Activated naive CD4-positive, alpha-beta T cell treated with anti-CD3 and anti-CD28 coated beads for 36 hours (primary cell): ENCODE data around the gene SLC25A39. TPM values are rescaled to one million over a fixed set of nuclear protein-coding genes. Genes with fewer than 3 reads are reported as not detected.
A peak's percentile ranks its signal among the peaks of the same experiment; 100 is the strongest.
"Not testable (repeated sequence)": the region's sequence is repeated elsewhere in the genome, so short reads cannot be mapped to it uniquely, and the experiment has no call there.

Experiments
- CTCF ChIA-PET: fragments of 350-600 bp; sonication (Branson Sonifier 250); formaldehyde crosslinking; loops from one replicate; lab custom pipeline; 2021; ENCODE audit warnings: antibody characterized with exemption; lab: Charles Lee
- DNase-seq: peaks from one replicate; pipeline ENCODE4 v3.0.0-alpha.2; 2020
- H3K27ac Mint-ChIP-seq: one replicate; pipeline ENCODE4 v1.8.0; 2021; ENCODE audit warnings: mild to moderate bottlenecking, mixed read lengths
- H3K27me3 Mint-ChIP-seq: one replicate; pipeline ENCODE4 v1.8.0; 2021; ENCODE audit warnings: low read depth, mixed read lengths
- H3K36me3 Mint-ChIP-seq: one replicate; pipeline ENCODE4 v1.8.0; 2021; ENCODE audit warnings: low read depth, mixed read lengths
- H3K4me1 Mint-ChIP-seq: one replicate; pipeline ENCODE4 v1.8.0; 2021; ENCODE audit warnings: low read depth, mixed read lengths
- H3K4me3 Mint-ChIP-seq: one replicate; pipeline ENCODE4 v1.8.0; 2021; ENCODE audit warnings: mild to moderate bottlenecking, moderate library complexity, mixed read lengths
- H3K9me3 Mint-ChIP-seq: one replicate; pipeline ENCODE4 v1.8.0; 2021; ENCODE audit warnings: mixed read lengths
- intact Hi-C: fragments of 100-400 bp; cut with micrococcal nuclease; formaldehyde crosslinking; loops from one replicate; pipeline ENCODE4 v1.15.1; 2023
- total RNA-seq, 2 experiments: library from RNA; stranded (reverse); gene quantifications; one replicate each; pipeline ENCODE4 v1.2.3, GENCODE V29; 2021

SLC25A39 gene
- total RNA-seq, 2 experiments from 2014 or later: 146 to 149 TPM

DNA sequence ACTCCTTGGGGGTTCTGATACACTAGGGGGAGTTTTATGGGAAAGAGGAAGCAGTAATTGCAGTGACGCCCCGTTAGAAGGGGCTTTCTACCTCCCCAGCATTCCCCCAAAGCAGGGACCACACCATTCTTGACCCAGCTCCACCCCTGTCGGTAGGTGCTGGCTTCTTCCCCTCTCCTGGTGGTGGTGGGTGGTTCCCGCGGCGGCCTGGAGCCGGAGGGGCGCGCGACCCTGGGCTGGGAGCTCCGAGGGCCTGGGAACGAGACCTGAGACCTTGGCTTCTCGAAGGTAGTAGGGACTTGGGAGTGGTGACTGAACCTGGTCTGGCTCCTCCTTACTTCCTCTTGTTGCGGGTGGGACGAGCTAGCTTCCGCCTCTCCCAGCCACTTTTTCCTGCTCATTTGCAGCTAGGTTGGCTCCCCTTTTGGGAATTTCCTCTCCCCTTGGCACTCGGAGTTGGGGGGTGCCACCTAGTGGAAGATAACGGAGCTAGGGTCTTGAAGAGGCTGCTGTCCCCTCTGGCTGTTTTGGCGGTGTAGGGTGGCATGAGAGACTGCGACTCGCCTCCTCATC, 20.9 kb upstream of the SLC25A39 start:
- H3K27ac Mint-ChIP-seq: peak overlapping the region; percentile 43
- H3K36me3 Mint-ChIP-seq: no peaks in the 10 kb centered on the region
- H3K27me3 Mint-ChIP-seq: no peaks in the 10 kb centered on the region
- DNase-seq: peak; percentile 72
- peaks cover 10% of the 10 kb centered on the region for H3K4me1 Mint-ChIP-seq
- CTCF ChIA-PET: interaction anchor here (0.5 to 2.2 kb wide), 22 partner anchors 9 to 1928 kb away, joined by 3 to 21 read pairs (median 5); partner anchors contain the start of gene FAM171A2
- H3K9me3 Mint-ChIP-seq: no peaks in the 10 kb centered on the region
- H3K4me3 Mint-ChIP-seq: peak overlapping the region; percentile 73
- intact Hi-C loops: loop anchor here (1.0 to 5.0 kb wide), 4 partner anchors 19 to 403 kb away; partner anchors contain the start of genes LSM12 and PPY

GRCh38 chr17:44344939-44345453, 20.4 kb upstream of the SLC25A39 start, which contains the start of gene GRN:
GRN (plus strand) TSS chr17:44345302; CDS start chr17:44349165, 3,863 bp downstream.
- Mint-ChIP-seq H3K4me3 (peak within 1 kb of the TSS; percentile 73), H3K27me3 (no peaks in the 10 kb centered on the region), H3K27ac (peak within 1 kb of the TSS; percentile 43), H3K9me3 (no peaks in the 10 kb centered on the region), H3K4me1 (peaks cover 10% of the 10 kb centered on the region), H3K36me3 (no peaks in the 10 kb centered on the region)
- intact Hi-C loops: loop anchor here (1.0 to 5.0 kb wide), 4 partner anchors 19 to 403 kb away; partner anchors contain the start of genes LSM12 and PPY
- DNase-seq: peak; percentile 93
- CTCF ChIA-PET: interaction anchor here (0.6 to 2.2 kb wide), 17 partner anchors 9 to 158 kb away, joined by 3 to 21 read pairs (median 6); partner anchors contain the start of genes FAM171A2 and TMUB2

GRCh38 chr17:44343510-44344209, 19.0 kb upstream of the SLC25A39 start:
- Mint-ChIP-seq H3K4me3 (peak overlapping the region; percentile 6), H3K9me3 (no peaks in the 10 kb centered on the region), H3K36me3 (no peaks in the 10 kb centered on the region), H3K4me1 (peaks cover 11% of the 10 kb centered on the region), H3K27ac (no peak overlapping the region), H3K27me3 (no peaks in the 10 kb centered on the region)
- CTCF ChIA-PET: interaction anchor here (0.6 kb wide), 1 partner anchor 129 kb away, joined by 3 read pairs; no protein-coding TSS in a partner anchor
- intact Hi-C loops: no loop called here
- no peak for DNase-seq

DNA sequence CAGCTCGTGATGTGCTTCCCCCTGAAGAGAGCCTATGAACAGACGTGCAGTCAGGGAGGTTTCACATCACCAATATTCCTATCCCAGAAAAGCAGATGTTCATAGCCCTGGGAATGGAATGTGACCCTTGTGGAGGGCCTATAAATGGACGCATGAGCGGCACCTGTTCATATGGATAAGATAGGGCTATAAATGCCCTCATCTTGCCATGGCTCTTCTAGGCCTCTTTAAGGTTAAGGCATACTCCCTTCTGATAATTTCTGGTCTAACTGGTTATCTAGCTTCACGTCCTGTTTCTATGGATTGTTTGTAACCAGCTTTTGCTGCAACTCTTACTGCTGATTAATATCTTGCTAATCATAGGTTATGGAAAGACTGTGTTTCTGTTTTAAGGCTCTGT, 15.9 kb upstream of the SLC25A39 start:
- H3K27me3 Mint-ChIP-seq, intact Hi-C loops, H3K4me3 Mint-ChIP-seq, H3K36me3 Mint-ChIP-seq, DNase-seq, H3K9me3 Mint-ChIP-seq, H3K4me1 Mint-ChIP-seq, H3K27ac Mint-ChIP-seq: not testable (repeated sequence)
- CTCF ChIA-PET: interaction anchor here (1.8 kb wide), 1 partner anchor 10 kb away, joined by 8 read pairs; no protein-coding TSS in a partner anchor

GRCh38 chr17:44338702-44339101, 14.1 kb upstream of the SLC25A39 start:
- Mint-ChIP-seq H3K4me3 (no peak overlapping the region), H3K36me3 (no peaks in the 10 kb centered on the region), H3K27me3 (no peaks in the 10 kb centered on the region), H3K27ac (no peak overlapping the region), H3K4me1 (peaks cover 3% of the 10 kb centered on the region), H3K9me3 (no peaks in the 10 kb centered on the region)
- peak; percentile 59 for DNase-seq
- intact Hi-C loops: no loop called here
- CTCF ChIA-PET: interaction anchor here (1.1 kb wide), 1 partner anchor 12 kb away, joined by 4 read pairs; no protein-coding TSS in a partner anchor

- no peak overlapping the region for H3K4me3 Mint-ChIP-seq
- H3K4me1 Mint-ChIP-seq: peaks cover 9% of the 10 kb centered on the region
- DNase-seq: no peak
- no peaks in the 10 kb centered on the region for H3K9me3 Mint-ChIP-seq
- intact Hi-C loops: no loop called here
- CTCF ChIA-PET: interaction anchor here (0.6 to 1.2 kb wide), 3 partner anchors 198 to 545 kb away, joined by 3 to 4 read pairs (median 3); no protein-coding TSS in a partner anchor
- H3K27me3 Mint-ChIP-seq: no peaks in the 10 kb centered on the region
- H3K27ac Mint-ChIP-seq: no peak overlapping the region
- no peaks in the 10 kb centered on the region for H3K36me3 Mint-ChIP-seq
These were observed 11.3 kb upstream of the SLC25A39 start for GRCh38 chr17:44335968-44336367.

DNA sequence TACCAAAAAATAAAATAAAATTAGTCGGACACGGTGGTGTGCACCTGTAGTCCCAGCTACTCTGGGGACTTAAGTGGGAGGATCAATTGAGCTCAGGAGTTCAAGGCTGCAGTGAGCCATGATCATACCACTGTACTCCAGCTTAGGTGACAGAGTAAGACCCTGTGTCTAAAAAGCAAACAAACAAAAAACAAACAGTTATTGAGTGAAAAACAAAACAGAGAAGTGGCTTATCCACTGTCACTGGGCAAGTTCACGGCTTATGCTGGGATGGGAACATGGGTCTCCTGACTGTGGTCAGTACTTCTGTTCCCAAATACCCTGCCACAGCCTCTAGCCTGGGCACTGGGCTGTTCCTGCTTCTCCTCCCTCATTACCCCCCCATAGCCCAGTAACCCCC, 10.9 kb upstream of the SLC25A39 start:
- Mint-ChIP-seq H3K9me3 (no peaks in the 10 kb centered on the region), H3K36me3 (no peaks in the 10 kb centered on the region), H3K27me3 (no peaks in the 10 kb centered on the region), H3K27ac (no peak overlapping the region), H3K4me3 (no peak overlapping the region), H3K4me1 (peaks cover 10% of the 10 kb centered on the region)
- intact Hi-C loops: no loop called here
- DNase-seq: no peak
- CTCF ChIA-PET: interaction anchor here (0.6 to 1.2 kb wide), 3 partner anchors 198 to 544 kb away, joined by 3 to 4 read pairs (median 3); no protein-coding TSS in a partner anchor

- H3K4me3 Mint-ChIP-seq: no peak overlapping the region
- no peaks in the 10 kb centered on the region for H3K27me3 Mint-ChIP-seq
- DNase-seq: no peak
- no peaks in the 10 kb centered on the region for H3K36me3 Mint-ChIP-seq
- no peak overlapping the region for H3K27ac Mint-ChIP-seq
- intact Hi-C loops: no loop called here
- no peaks in the 10 kb centered on the region for H3K9me3 Mint-ChIP-seq
- CTCF ChIA-PET: interaction anchor here (1.9 to 5.0 kb wide), 2 partner anchors 124 to 131 kb away, joined by 6 to 64 read pairs; no protein-coding TSS in a partner anchor
- H3K4me1 Mint-ChIP-seq: peaks cover 10% of the 10 kb centered on the region
These were observed 10.1 kb upstream of the SLC25A39 start for GRCh38 chr17:44334727-44335126.

DNA sequence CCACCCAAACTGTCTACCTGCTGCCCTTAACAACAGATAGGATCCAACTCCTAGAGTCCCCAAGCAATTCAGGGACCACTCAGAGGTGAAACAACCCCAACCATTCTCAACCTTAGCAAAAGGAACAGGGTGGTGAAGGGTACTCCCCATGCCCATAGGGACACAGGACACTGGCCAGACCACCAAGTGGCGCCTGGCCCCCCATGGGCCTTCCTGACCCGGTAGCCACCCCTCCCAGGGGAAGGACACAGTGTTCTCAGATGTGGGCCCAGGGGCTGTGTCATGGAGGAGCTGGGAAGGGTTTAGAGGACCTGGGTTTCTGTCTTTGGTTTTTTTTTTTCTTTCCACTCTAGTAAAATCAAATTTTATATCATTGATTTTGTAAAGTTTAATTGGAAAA, 9.7 kb upstream of the SLC25A39 start:
- no peaks in the 10 kb centered on the region for H3K27me3 Mint-ChIP-seq
- intact Hi-C loops: no loop called here
- H3K9me3 Mint-ChIP-seq: no peaks in the 10 kb centered on the region
- no peaks in the 10 kb centered on the region for H3K36me3 Mint-ChIP-seq
- peaks cover 10% of the 10 kb centered on the region for H3K4me1 Mint-ChIP-seq
- H3K4me3 Mint-ChIP-seq: no peak overlapping the region
- no peak overlapping the region for H3K27ac Mint-ChIP-seq
- no peak for DNase-seq
- CTCF ChIA-PET: interaction anchor here (1.9 to 5.0 kb wide), 2 partner anchors 123 to 130 kb away, joined by 6 to 64 read pairs; no protein-coding TSS in a partner anchor

DNA sequence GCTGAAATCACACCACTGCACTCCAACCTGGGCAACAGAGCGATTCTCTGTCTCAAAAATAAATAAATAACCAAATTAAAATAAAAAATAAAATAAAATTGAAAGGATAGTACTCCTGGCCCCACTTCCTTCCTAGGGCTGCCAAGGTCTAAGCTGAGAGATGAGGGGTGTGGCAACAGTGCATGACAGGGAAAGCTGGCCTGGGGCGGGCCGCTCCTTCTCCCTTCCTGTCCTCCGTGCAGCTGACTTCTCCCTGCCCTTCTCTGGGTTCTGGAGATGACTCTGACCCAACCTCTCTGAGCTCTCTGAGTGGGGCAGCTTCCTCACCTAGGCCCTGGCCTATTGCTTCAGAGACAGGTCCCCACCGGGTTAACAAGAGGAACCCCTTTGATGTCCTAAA, 8.7 kb upstream of the SLC25A39 start:
- Mint-ChIP-seq H3K4me3 (no peak overlapping the region), H3K9me3 (no peaks in the 10 kb centered on the region), H3K27me3 (no peaks in the 10 kb centered on the region), H3K27ac (no peak overlapping the region), H3K4me1 (peaks cover 6% of the 10 kb centered on the region), H3K36me3 (no peaks in the 10 kb centered on the region)
- CTCF ChIA-PET: interaction anchor here (1.0 to 5.0 kb wide), 5 partner anchors 12 to 149 kb away, joined by 4 to 64 read pairs (median 6); partner anchors contain the start of gene GRN
- DNase-seq: no peak
- intact Hi-C loops: no loop called here

GRCh38 chr17:44331249-44331760, 6.7 kb upstream of the SLC25A39 start:
- Mint-ChIP-seq H3K4me1 (peaks cover 14% of the 10 kb centered on the region), H3K4me3 (no peak overlapping the region), H3K36me3 (no peaks in the 10 kb centered on the region), H3K9me3 (no peaks in the 10 kb centered on the region), H3K27ac (no peak overlapping the region), H3K27me3 (no peaks in the 10 kb centered on the region)
- peak; percentile 87 for DNase-seq
- CTCF ChIA-PET: interaction anchor here (0.6 to 5.0 kb wide), 25 partner anchors 10 to 193 kb away, joined by 3 to 64 read pairs (median 4); partner anchors contain the start of genes GRN, RUNDC3A and TMUB2
- intact Hi-C loops: loop anchor here (1.0 kb wide), 2 partner anchors 121 to 128 kb away; no protein-coding TSS in a partner anchor
